A673 (cell line): Measurements from ENCODE around the gene PIK3C2A.

Experiments used
- EZH2 ChIP-seq: fragments of 200-600 bp; sonication (generic); IDR thresholded peaks from 2 replicates; pipeline ENCODE4 v1.6.1; 2017; ENCODE audit warnings: borderline replicate concordance, low read depth, mild to moderate bottlenecking, mixed read lengths, antibody characterized with exemption, low read length; ENCODE audit not compliant: poor library complexity, severe bottlenecking
- TF ChIP-seq, protein P1 (sequence below): fragments of 300-800, 200-600 bp; sonication (generic); conservative IDR thresholded peaks from 2 replicates; pipeline ENCODE4 v1.5.1; 2017; ENCODE audit warnings: low read depth, mild to moderate bottlenecking, antibody characterized with exemption, low read length, moderate library complexity, mixed read lengths

DNA sequence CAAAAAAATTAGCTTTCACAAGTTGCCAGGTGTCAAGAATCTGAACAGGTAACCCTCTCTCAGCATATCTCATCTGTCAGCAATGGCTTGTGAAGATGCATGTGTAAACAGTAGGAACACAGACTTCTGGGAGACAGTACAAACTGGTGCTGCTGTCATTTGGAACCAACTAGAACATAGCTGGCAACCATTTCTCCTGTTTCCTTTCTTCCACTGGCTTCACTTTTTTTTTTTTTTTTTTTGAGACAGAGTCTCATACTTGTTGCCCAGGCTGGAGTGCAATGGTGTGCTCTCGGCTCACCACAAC is 2.1 kb upstream of the PIK3C2A start:
- TF ChIP-seq, protein P1, sequence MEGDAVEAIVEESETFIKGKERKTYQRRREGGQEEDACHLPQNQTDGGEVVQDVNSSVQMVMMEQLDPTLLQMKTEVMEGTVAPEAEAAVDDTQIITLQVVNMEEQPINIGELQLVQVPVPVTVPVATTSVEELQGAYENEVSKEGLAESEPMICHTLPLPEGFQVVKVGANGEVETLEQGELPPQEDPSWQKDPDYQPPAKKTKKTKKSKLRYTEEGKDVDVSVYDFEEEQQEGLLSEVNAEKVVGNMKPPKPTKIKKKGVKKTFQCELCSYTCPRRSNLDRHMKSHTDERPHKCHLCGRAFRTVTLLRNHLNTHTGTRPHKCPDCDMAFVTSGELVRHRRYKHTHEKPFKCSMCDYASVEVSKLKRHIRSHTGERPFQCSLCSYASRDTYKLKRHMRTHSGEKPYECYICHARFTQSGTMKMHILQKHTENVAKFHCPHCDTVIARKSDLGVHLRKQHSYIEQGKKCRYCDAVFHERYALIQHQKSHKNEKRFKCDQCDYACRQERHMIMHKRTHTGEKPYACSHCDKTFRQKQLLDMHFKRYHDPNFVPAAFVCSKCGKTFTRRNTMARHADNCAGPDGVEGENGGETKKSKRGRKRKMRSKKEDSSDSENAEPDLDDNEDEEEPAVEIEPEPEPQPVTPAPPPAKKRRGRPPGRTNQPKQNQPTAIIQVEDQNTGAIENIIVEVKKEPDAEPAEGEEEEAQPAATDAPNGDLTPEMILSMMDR, result no peak
- no peak for TF ChIP-seq EZH2
